NCI-H1417 treated with DMSO at 0.1 percent for 48 hours (cell line): ENCODE data around the gene PARVB.

ENCODE experiments used
- DNase-seq: peaks from one replicate; lab custom pipeline; 2025; lab: John Stamatoyannopoulos, UW

Gene PARVB

DNA sequence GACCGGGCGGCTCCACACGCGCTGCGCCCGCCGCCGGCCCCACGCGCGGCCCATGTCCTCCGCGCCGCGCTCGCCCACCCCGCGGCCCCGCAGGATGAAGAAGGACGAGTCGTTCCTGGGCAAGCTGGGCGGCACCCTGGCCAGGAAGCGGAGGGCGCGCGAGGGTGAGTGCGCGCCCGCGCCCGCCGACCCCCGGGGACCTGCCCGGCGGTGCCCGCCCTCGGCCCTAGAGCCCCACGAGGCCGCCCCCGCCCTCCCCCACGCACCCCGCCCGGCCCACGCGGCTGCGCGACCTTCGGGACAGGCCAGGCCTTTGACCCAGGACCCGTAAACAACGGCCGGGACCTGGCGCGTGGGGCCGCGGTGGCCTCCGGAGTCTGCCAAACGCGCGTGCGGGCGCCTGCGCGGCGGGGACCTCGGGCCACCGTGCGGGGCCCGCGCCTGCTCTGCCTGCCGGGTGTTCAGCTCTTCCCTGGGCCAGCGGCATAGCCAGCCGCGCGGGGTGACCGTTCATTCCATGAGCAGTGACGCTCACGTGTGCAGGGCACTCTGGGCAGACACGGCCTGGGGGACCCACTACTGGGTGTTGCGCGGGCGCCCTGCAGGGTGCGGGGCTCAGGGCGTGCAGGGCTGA, at the start of gene PARVB:
Gene PARVB, plus strand, starts transcription at position 15 of the 634 bp plus-strand sequence. Its CDS starts 38 bp downstream, at position 53.
- DNase-seq = no peak

DNA sequence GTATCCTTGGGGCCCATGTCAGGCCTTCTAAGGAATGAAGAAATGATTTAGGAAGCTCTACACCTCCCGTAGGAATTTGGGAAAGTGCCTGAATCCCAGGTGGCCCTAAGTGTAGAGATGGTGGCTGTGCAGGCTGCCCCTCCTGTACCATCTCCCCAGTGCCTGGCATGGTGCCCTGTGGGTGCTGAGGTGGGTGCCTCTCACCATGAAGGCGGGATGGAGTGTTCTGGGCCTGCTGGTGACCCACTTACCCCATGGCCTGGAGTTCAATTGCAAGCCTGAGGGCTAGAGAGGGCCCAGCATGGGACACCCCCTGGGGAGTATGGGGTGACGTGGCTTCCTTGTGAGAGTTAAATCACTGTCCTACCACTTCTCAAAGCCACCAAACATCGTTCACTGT, 49.1 kb upstream of the PARVB start:
- DNase-seq = no peak

- DNase-seq = no peak
Observed at GRCh38 chr22:43976861-43977795, 47.0 kb upstream of the PARVB start.

DNA sequence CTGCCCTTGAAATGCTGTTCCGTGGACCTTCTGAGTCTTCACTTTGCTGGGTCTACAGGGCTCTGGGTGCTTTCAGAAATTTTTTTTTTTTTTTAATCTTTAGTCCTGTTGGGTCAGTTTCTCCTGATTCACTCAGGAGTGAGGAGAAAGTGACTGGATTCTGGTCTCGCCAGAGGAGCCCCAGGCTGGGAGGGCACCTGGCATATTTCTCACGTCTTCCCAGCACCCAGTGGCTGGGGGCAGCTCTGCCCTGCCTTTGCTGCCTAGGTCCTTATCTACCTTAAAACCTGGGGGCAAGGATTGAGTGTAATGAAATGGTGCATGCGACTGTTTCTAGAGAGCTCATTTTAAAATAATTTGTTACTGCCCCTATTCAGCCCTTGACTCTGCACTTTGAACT, 45.5 kb upstream of the PARVB start:
- no peak for DNase-seq

DNA sequence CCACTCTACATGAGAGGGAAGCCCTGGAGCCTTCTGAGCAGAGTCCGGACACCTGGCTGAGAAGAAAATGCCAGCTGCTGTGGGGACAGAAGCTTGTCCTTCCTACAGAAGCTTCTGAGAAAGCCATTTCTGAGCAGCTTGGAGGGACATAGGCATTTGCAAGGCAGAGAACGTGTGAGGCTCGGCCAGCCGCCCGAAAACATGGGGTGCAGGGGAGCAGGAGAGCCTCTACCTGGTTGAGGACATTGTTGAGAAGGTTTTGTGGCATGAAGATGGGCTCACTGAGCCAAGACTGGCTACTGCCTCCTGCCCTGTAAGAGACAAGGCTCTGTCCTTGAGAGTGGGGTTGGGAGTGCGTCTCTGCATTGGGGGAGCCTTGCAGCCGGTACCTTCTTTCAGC, 43.5 kb upstream of the PARVB start:
- no peak for DNase-seq

DNA sequence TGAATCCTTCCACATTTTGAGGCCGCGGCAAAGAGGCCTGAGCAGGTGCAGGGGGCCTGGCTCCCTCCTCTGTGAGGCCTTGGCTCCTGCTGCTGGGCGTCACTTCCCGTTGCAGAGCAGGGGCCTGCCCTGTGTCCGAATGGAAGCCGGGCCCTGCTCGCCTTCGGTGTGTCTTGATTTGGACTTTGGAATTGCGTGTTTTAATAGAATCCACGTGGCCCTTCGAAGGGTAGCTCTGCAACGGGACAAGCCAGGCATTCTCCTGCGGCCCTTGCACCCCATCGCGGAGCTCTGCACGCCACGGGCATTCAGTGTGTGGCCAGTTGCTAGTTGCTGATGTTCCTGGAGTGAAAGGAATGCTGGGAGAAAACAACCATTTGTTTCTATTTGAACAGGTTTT, 43.1 kb upstream of the PARVB start:
- DNase-seq = no peak

- no peak for DNase-seq
Observed at GRCh38 chr22:43983808-43984207, 40.3 kb upstream of the PARVB start.

- no peak for DNase-seq
Observed at GRCh38 chr22:43985532-43985931, 38.6 kb upstream of the PARVB start.

- DNase-seq = no peak
Observed at GRCh38 chr22:43988116-43988820, 35.8 kb upstream of the PARVB start.

DNA sequence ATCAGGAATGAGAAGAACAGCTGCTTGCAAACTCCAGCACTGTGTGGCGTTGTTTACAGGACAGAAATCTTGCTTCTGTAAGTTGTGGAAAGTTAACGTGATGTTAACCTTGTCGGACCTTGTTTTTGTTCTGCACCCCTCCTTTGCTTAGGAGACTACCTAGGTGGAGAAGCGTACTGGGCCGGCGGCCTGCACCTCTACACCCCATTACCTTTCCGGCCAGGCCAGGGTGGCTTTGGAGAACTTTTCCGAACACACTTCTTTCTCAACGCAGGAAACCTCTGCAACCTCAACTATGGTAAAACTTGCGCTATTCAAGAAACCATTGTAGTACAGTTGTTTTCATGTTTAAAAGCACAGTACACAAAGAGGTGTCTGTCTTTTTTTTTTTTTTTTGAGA, 35.1 kb upstream of the PARVB start:
- DNase-seq = no peak

DNA sequence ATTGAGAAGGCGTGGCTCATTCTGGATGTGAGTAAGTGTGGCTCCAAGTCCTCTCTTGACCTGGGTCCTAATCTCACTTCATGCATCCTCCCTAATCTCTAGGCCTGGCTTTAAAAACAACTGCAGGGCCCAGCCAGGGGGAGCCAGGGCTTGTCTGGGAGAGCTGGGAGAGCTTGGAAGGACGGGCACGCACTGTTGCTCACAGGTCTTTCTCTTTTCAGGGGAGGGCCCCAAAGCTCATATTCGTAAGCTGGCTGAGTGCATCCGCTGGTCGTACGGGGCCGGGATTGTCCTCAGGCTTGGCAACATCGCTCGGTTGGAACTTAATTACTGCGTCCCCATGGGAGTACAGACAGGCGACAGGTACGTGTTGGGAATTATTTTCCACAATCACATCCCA, 34.1 kb upstream of the PARVB start:
- peak; percentile 1 for DNase-seq

GRCh38 chr22:43991316-43992020, 32.6 kb upstream of the PARVB start:
- DNase-seq = no peak

- no peak for DNase-seq
Observed at GRCh38 chr22:43992331-43992821, 31.7 kb upstream of the PARVB start.

DNA sequence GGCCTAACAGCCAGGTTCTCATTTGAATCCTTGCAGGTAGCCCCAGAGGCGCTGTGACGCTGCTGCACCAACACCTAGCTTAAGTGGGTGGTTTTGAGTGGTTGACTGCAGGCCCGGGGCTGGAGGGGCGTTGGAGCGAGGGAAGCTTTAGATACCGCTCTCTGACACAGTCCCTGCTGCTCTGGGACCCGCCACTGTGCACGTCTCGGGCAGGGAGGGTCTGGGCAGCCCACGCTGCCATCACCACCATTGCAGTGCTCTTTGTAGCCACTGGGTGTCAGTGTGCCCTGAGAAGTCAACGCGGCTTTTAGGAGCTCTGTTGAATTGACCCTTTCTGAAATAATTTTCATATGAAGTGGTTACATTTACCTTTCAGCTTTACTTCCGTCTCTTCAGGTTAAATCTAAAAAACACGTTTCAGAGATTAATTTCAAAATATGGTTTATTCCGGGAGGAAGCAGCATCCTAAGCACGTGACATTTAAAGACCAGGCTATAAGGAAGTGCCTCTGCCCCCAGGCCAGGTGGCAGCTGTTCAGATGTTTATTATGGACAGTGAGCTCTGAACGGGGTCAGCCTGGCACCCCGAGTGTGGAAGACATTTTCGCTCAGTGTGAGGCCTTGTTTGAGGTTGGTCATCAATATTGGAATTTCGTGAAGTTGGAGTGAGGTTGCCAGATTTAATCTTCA, 30.9 kb upstream of the PARVB start:
- no peak for DNase-seq

- no peak for DNase-seq
Observed at GRCh38 chr22:43994006-43994405, 30.1 kb upstream of the PARVB start.

- no peak for DNase-seq
Observed at GRCh38 chr22:43994416-43994815, 29.7 kb upstream of the PARVB start.

GRCh38 chr22:43995057-43995685, 28.9 kb upstream of the PARVB start:
- DNase-seq = no peak

- DNase-seq = no peak
Observed at GRCh38 chr22:43995798-43996169, 28.3 kb upstream of the PARVB start.

DNA sequence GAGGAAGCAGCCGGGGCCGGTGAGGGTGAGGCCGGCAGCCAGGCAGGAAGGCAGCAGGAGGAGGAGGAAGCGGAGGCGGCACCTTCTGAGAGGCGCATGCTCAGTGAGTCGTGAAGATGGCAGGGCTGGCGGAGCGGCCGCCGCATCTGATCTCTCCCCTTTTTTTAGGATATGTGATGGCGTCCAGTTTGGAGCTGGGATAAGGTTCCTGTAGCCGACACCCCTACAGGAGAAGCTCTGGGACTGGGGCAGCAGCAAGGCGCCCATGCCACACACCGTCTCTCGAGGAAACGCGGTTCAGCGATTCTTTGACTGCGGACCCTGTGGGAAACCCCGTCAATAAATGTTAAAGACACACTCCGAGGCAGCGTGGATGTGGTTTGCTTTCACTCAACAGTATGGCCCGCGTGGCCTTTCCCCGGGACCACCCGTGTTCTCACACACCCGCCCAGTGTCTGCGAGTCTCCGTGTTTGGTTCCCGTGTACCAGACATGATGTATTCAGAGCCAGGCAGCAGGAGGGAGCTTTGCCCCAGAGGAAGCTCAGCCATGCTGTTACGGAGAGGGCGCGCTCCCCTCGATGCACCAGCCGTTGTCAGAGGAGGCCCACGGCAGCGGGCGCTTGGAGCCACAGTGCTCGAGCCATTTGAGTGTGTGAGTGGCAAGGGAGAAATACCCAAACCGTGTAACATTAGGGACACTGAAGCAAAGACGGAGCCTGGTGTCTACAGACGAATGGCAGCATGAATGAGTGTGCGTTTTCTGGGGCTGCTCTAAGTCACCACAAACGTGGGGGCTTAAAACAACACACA, 27.7 kb upstream of the PARVB start:
- no peak for DNase-seq

DNA sequence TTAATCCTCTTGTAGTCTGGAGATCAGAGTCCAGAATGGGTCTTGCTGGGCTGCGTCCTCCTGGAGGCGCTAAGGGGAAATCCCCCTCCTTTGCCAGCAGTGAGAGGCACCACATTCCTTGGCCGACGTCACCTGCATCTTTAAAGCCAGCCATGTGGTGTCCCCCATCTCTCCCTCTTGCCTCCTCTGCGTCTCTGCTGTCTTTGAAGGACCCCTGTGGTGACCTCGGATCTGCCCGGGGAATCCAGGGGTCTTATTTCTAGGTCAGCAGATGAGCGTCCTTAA, 27.2 kb upstream of the PARVB start:
- no peak for DNase-seq
